GM03348 (cell line): Measurements from ENCODE around the gene ILDR2.

Source experiments
- DNase-seq: peaks from one replicate; pipeline ENCODE4 v3.0.0; 2012; ENCODE audit warnings: low spot score

The ILDR2 gene

GRCh38 chr1:166975361-166976129 lies at the start of gene ILDR2:
ILDR2 (minus strand) TSS chr1:166975540; CDS start chr1:166975268, 272 bp downstream.
- peak; percentile 72 for DNase-seq

GRCh38 chr1:167022384-167022783 lies 47.0 kb upstream of the ILDR2 start:
- no peak for DNase-seq

- DNase-seq = no peak
These were observed 40.9 kb upstream of the ILDR2 start for GRCh38 chr1:167016100-167016750.

- DNase-seq = no peak
These were observed 38.0 kb upstream of the ILDR2 start for GRCh38 chr1:167013108-167013929.

- no peak for DNase-seq
These were observed 37.2 kb upstream of the ILDR2 start for GRCh38 chr1:167012570-167012969.

- no peak for DNase-seq
These were observed 36.3 kb upstream of the ILDR2 start for GRCh38 chr1:167011560-167012191.

- DNase-seq = no peak
These were observed 28.4 kb upstream of the ILDR2 start for GRCh38 chr1:167003711-167004110.

GRCh38 chr1:167002354-167002753 lies 27.0 kb upstream of the ILDR2 start:
- DNase-seq = no peak

- DNase-seq = no peak
These were observed 25.2 kb upstream of the ILDR2 start for GRCh38 chr1:167000546-167000945.

- no peak for DNase-seq
These were observed 24.2 kb upstream of the ILDR2 start for GRCh38 chr1:166999500-167000055.

GRCh38 chr1:166999075-166999474 lies 23.7 kb upstream of the ILDR2 start:
- no peak for DNase-seq

- no peak for DNase-seq
These were observed 13.7 kb upstream of the ILDR2 start, which contains the start of gene MAEL for GRCh38 chr1:166988974-166989515. MAEL (plus strand) TSS chr1:166989280; CDS start chr1:166989353, 73 bp downstream.

- DNase-seq = no peak
These were observed 6.2 kb upstream of the ILDR2 start for GRCh38 chr1:166981589-166981988.

GRCh38 chr1:166980818-166981217 lies 5.5 kb upstream of the ILDR2 start:
- DNase-seq = no peak

- DNase-seq = no peak
These were observed 5.0 kb upstream of the ILDR2 start for GRCh38 chr1:166980383-166980782.

- DNase-seq = no peak
These were observed 3.5 kb upstream of the ILDR2 start for GRCh38 chr1:166978821-166979220.

GRCh38 chr1:166977951-166978350 lies 2.6 kb upstream of the ILDR2 start:
- DNase-seq = no peak

- no peak for DNase-seq
These were observed 544 bp downstream of the ILDR2 start for GRCh38 chr1:166974647-166975345.

- no peak for DNase-seq
These were observed 2.5 kb downstream of the ILDR2 start for GRCh38 chr1:166972826-166973225.

GRCh38 chr1:166972193-166972592 lies 3.1 kb downstream of the ILDR2 start:
- no peak for DNase-seq

GRCh38 chr1:166971252-166971651 lies 4.1 kb downstream of the ILDR2 start:
- DNase-seq = no peak
